Right lung (tissue), 10 donors: Measurements from ENCODE around the gene SH3BGRL3. TPM values are rescaled to one million over a fixed set of nuclear protein-coding genes. Genes with fewer than 3 reads are reported as not detected.
"Not testable (repeated sequence)": the region's sequence is repeated elsewhere in the genome, so short reads cannot be mapped to it uniquely, and the experiment has no call there.

Source experiments
- DNase-seq, 2 donors: peaks; one replicate each; pipeline ENCODE4 v3.0.0-alpha.2; 2013
- long read RNA-seq, 8 donors: transcript quantifications; one replicate each; lab custom pipeline, GENCODE V29; 2026
- polyA plus RNA-seq, 5 donors: library from polyadenylated mRNA; unstranded; fragments of 120-200 nt; gene quantifications; one replicate each; pipeline versions ENCODE4 v1.2.1 to v1.2.3, GENCODE V29; 2013; ENCODE audit warnings: inconsistent platforms in 1 of 5, low replicate concordance in 1 of 5; ENCODE audit not compliant: insufficient read length in 5 of 5, insufficient read depth in 1 of 5

Gene SH3BGRL3
- 100 to 1,000 TPM in 2 of 5 donors, 10 to 100 TPM in 3; 89.9 to 123 (median 98.7) TPM for polyA plus RNA-seq
- long read RNA-seq, donor 1, transcript SH3BGRL3-201 (3 exons, 1,661 nt): major isoform, 116 of 128 reads
- long read RNA-seq, donor 1, partial matches to known transcripts: 8 of 128 reads
- long read RNA-seq, donor 1, other reads (novel, unspliced or antisense): 0 of 128 reads
- long read RNA-seq, donor 2, transcript SH3BGRL3-201 (3 exons, 1,661 nt): major isoform, 77 of 79 reads
- long read RNA-seq, donor 2, partial matches to known transcripts: 0 of 79 reads
- long read RNA-seq, donor 2, other reads (novel, unspliced or antisense): 0 of 79 reads
- long read RNA-seq, donor 3, transcript SH3BGRL3-201 (3 exons, 1,661 nt): major isoform, 95 of 108 reads
- long read RNA-seq, donor 3, transcript SH3BGRL3-202 (2 exons, 768 nt): minor isoform, 7 of 108 reads
- long read RNA-seq, donor 3, partial matches to known transcripts: 6 of 108 reads
- long read RNA-seq, donor 3, other reads (novel, unspliced or antisense): 0 of 108 reads
- long read RNA-seq, donor 4, transcript SH3BGRL3-202 (2 exons, 768 nt): minor isoform, 5 of 77 reads
- long read RNA-seq, donor 4, transcript SH3BGRL3-201 (3 exons, 1,661 nt): major isoform, 63 of 77 reads
- long read RNA-seq, donor 4, partial matches to known transcripts: 9 of 77 reads
- long read RNA-seq, donor 4, other reads (novel, unspliced or antisense): 0 of 77 reads
- long read RNA-seq, donor 5, transcript SH3BGRL3-201 (3 exons, 1,661 nt): major isoform, 140 of 170 reads
- long read RNA-seq, donor 5, partial matches to known transcripts: 23 of 170 reads
- long read RNA-seq, donor 5, other reads (novel, unspliced or antisense): 5 of 170 reads
- long read RNA-seq, donor 6, transcript SH3BGRL3-201 (3 exons, 1,661 nt): major isoform, 117 of 143 reads
- long read RNA-seq, donor 6, transcript SH3BGRL3-202 (2 exons, 768 nt): minor isoform, 10 of 143 reads
- long read RNA-seq, donor 6, partial matches to known transcripts: 16 of 143 reads
- long read RNA-seq, donor 6, other reads (novel, unspliced or antisense): 0 of 143 reads
- long read RNA-seq, donor 7, transcript SH3BGRL3-202 (2 exons, 768 nt): minor isoform, 6 of 87 reads
- long read RNA-seq, donor 7, transcript SH3BGRL3-201 (3 exons, 1,661 nt): major isoform, 81 of 87 reads
- long read RNA-seq, donor 7, partial matches to known transcripts: 0 of 87 reads
- long read RNA-seq, donor 7, other reads (novel, unspliced or antisense): 0 of 87 reads
- long read RNA-seq, donor 8, transcript SH3BGRL3-202 (2 exons, 768 nt): minor isoform, 5 of 70 reads
- long read RNA-seq, donor 8, transcript SH3BGRL3-201 (3 exons, 1,661 nt): major isoform, 47 of 70 reads
- long read RNA-seq, donor 8, partial matches to known transcripts: 18 of 70 reads
- long read RNA-seq, donor 8, other reads (novel, unspliced or antisense): 0 of 70 reads

- DNase-seq: peak; percentile 86 to 89
Observed at GRCh38 chr1:26279456-26280332, at the start of gene SH3BGRL3. SH3BGRL3 (plus strand) TSS chr1:26280086; CDS start chr1:26280156, 70 bp downstream.

- DNase-seq: not testable (repeated sequence)
Observed at GRCh38 chr1:26230682-26231081, 49.2 kb upstream of the SH3BGRL3 start.

- DNase-seq: peak; percentile 96 to 97
Observed at GRCh38 chr1:26233903-26234643, 45.8 kb upstream of the SH3BGRL3 start, which contains the start of gene CEP85. CEP85 (plus strand) TSS chr1:26234200; CDS start chr1:26239784, 5,584 bp downstream.

GRCh38 chr1:26234644-26235370 lies 45.1 kb upstream of the SH3BGRL3 start:
- DNase-seq: peak; percentile 17 to 26

- no peak for DNase-seq
Observed at GRCh38 chr1:26237230-26237966, 42.5 kb upstream of the SH3BGRL3 start.

- no peak for DNase-seq
Observed at GRCh38 chr1:26239936-26240335, 40.0 kb upstream of the SH3BGRL3 start.

GRCh38 chr1:26252718-26253117 lies 27.2 kb upstream of the SH3BGRL3 start:
- DNase-seq: no peak

GRCh38 chr1:26254404-26254803 lies 25.5 kb upstream of the SH3BGRL3 start:
- DNase-seq: no peak

GRCh38 chr1:26257222-26257621 lies 22.7 kb upstream of the SH3BGRL3 start:
- no peak for DNase-seq

- DNase-seq: no peak
Observed at GRCh38 chr1:26259005-26259404, 20.9 kb upstream of the SH3BGRL3 start.

- no peak for DNase-seq
Observed at GRCh38 chr1:26259578-26259977, 20.3 kb upstream of the SH3BGRL3 start.

GRCh38 chr1:26263212-26263611 lies 16.7 kb upstream of the SH3BGRL3 start:
- DNase-seq: no peak

- no peak for DNase-seq
Observed at GRCh38 chr1:26265405-26265804, 14.5 kb upstream of the SH3BGRL3 start.

GRCh38 chr1:26268290-26269197 lies 11.3 kb upstream of the SH3BGRL3 start:
- no peak for DNase-seq

GRCh38 chr1:26269198-26269550 lies 10.7 kb upstream of the SH3BGRL3 start:
- DNase-seq: no peak

- DNase-seq: no peak
Observed at GRCh38 chr1:26274801-26275425, 5.0 kb upstream of the SH3BGRL3 start.
